ENCODE measurements around the gene GAL3ST1.
"Not testable (repeated sequence)": the region's sequence is repeated elsewhere in the genome, so short reads cannot be mapped to it uniquely, and the experiment has no call there.

Gene GAL3ST1

DNA sequence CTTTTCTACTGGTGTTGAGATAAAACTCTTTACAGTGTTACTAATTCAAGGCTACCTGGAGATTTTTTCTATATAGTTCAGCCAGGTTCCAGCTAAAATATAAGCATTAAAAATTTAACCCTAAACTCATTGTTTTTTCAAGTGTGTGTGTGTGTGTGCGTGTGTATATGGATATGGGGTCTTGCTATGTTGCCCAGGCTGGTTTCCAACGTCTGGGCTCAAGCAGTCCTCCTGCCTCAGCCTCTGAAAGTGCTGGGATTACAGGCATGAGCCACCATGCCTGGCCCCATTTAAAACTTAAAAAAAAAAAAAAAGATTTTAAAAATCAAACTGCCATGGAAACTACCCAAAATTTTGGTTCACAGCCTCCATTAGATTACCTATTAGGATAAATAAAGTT lies 21.7 kb upstream of the GAL3ST1 start:
- DNase-seq = no peak

DNA sequence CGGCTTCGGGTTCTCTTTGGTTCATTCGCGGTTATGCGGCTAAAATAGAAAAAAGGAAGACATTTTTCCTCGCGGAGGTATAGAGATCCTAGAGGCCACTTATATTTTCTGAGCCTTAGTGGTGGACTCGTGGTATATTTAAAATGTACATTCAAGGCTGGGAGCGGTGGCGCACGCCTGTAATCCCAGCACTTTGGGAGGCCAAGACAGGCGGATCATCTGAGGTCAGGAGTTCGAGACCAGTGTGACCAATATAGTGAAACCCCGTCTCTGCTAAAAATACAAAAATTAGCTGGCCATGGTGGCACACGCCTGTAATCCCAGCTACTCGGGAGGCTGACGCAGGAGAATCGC lies 17.9 kb upstream of the GAL3ST1 start:
- not testable (repeated sequence) for DNase-seq

DNA sequence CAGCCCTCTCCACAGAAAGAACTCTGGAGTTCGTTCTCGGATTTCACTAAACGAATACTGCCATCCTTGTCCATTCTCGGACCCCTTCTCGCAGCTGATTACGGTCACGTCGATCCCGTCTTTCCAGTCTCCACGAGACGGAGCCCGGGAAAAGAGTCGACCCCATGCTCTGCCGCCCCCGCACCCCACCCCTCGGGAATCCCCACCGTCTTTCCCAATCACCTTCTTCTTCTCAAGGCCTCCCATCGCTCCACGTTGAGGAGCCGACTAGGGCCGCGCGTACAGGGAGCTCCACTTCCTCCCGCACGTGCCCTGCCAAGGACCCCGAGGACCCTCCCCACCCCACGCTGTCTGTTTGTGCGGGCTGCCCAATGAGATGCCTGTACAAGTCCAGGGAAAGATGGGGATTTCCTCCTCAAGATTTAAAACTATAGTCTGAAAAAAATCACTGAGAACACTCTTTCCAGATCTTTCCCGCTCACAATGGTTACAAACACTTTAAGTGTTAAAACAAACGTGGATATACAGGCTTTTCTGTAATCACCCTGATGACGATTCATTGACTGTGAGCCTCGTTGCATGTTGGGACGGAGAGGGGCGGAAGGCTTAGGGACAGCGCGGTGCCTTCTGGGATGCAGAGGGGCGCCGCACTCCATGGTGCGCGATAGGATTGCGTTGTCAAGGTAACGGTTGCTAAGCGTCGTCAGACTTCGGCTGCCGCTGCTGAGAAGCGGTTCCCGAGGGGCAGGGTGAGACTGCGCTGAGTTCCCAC lies 17.3 kb upstream of the GAL3ST1 start, which contains the start of gene PES1:
Gene PES1, minus strand, starts transcription at position 323 of the 772 bp plus-strand sequence. Its CDS starts 77 bp downstream, at position 246.
- peak; percentile 99 for DNase-seq

DNA sequence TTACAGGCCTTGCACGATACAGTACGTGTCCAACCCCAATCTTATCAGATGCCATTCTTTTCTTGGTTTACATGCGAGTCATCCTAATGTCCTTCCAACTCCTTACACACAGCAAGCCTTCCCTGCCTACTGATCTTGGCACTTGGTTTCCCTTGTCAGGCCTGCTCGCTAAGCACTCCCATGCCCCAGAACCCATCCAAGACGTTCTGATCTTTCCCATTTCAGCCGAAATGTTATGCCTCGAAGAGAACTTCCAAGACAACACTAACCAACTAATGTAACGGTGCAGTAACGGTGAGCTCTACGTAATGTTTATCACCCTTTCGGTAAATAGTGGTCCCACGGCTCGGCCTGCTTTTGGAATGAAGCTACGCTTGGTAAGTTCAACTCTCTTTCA lies 16.7 kb upstream of the GAL3ST1 start:
- DNase-seq = no peak

DNA sequence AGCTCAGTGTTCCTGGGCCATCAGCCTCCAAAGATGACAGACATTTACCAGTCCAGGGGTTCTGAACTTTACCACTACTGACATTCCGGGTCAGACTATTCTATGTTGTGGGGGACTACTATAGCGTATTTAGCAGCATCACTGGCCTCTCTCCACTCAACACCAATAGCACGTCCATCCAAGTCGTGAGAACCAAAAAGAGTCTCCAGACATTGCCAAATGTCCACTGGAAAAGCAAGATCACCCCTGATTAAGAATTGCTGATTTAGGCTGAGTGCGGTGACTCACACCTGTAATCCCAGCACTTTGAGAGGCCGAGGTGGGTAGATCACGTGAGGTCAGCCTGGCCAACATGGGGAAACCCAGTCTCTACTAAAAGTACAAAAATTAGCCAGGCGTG lies 11.9 kb upstream of the GAL3ST1 start:
- DNase-seq = no peak

DNA sequence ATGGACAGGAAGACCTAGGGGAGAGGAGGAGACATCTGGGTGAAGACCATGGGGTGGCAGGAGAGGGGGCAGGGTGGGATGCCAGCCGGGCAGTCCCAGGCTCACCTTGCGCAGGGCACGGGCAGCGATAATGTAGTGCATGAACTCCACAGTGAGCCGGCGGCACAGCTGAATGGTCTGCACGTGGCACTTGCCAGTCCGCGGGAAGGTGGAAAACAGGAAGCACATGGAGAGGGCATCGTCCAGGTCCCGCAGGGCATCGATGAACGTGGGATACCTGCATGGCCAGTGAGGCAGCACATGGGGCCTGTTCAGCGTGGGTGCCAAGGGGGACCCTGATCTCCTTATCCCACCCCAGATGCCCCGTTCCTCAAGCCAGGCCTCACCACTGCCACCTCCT lies 10.0 kb upstream of the GAL3ST1 start:
- no peak for DNase-seq

DNA sequence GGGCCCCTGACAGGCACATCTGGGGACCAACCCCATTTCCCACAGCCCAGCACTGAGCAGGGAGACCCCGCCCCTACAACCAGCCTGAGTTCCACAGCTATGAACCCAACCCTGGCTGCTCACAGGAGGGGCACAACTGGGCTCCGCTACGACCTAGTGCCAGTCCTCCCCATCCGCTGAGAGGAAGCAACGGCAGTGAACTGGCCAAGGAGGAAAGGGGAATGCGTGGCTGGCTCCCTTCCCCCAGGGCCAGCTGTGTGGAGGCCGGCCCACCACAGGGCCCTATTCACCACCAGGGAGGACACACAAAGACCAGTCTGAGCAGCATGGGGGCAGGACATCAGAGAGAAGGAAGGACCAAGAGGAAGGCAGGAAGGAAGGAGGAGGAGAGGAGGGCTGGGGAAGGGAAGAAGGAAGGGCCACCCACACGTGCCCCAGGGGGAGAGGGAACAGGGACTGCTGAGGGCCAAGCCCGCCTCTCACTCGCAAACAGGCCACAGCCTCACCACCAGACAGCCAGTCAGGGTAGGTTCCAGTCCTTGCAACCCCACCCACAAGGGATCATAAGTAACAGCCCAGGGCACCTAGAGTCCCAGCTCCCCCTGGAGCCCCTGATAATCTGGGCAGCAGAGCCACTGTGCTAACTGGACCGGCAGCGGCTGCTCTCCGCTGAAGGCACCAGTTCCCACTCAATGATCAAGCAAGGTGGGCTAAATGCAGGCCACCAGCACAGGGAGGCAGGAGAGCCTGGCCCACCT lies 8.5 kb upstream of the GAL3ST1 start:
- no peak for DNase-seq

DNA sequence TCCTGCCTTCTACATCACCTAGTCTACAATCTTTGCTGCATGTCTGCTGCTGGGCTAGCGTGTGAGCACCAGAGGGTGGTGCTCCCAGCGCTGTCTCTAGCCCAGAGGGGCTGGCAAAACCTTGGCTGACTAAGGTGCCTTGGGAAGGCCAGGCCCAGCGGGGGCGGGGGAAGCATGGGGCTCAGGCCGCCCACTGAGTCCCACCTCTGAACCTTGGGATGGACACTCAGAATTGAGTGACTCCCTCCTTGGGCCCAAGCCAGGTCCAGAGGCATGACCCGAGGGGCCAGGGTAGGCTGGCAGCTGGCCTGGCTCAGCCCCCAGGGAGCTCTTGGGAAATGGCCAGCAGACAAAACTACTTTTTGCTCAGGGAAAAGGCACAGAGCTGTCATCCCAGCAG lies 7.6 kb upstream of the GAL3ST1 start:
- no peak for DNase-seq

DNA sequence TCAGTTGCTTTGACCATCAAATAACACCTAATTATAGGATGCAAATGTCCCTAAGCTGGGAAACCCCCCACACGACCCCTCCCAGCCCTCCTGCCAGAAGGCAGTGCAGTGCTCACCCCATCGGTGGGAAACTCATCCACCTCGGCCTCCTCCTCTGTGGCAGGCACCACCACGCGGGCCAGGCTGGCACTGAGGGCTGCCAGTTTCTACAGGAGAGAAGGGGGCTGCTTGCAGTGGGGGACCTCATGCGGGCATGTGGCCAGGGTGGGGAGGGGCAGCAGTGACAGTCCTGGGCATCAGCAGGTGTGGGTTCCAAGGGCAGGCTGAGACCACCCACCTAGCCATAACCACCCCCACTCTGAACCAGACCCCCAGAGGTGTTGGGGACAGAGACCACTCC lies 6.4 kb upstream of the GAL3ST1 start:
- DNase-seq = no peak

DNA sequence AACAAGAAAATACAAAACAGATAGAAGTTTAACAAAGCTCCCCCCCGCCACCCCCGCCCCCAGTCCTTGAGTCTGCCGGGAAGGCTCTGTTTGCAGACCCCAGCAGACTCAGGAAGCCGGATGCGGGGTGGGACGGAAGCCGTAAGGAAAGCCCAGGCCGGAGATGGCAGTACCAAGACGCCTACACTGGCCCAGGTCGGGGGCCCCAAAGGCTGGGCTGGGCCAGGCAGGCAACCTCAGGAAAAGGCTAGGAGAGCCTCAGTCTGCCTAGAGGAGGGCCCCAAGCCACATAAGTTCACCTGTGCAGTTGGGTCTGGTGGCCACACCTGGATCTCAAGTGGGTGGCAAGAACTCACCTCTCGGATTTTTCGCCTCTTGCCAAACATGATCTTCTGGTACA lies 4.0 kb upstream of the GAL3ST1 start:
- no peak for DNase-seq

DNA sequence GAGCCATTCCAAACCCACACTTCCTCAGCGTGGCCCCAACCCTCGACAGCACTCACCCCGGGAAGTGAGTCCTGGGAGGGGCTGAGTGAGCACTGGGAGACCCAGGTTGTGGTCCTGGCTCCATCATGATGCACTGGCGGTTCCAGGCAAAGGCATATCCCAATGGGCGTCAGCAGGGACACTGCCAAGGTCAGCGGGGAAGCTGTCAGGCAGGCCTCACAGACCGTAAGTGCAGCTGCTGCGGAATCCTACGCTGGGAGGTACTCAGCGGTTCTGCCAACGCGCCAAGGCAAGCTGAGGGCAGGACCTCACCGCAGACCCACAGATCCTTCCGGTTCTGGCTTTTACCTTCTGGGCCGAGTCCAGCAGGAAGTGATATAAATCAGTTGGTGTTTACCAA lies 1.4 kb upstream of the GAL3ST1 start:
- no peak for DNase-seq

DNA sequence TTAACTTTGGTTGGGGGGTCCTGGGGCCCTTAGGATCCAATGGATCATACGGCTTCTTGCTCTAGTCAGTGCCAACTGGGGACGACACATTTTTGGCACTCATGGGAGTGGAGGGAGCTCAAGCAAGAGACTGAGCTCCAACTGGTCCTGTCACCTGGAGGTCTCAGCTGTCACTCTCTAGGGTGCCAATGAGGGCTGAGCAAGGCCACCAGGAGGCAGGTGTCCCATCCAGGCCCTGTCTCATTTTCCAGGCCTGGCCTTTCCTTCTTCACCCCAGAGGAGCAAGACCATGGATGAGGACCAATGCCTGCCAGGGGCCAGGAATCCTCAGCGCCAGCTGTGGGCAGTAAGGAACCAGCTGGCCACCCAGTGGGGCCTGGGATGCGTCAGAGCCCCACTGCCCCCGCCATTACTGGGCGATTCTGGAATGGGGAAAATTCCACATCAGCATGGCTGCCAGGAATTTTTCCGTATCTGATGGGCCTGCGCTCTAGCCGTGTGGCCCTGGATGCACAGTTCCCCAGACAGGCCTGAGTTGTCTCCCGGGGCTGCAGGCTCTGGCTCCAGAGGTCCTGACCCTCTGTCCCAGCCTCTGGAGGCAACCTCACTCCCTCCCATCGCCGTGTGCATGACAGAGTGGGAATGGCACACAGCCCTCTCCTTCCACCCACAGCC lies 669 bp upstream of the GAL3ST1 start:
- no peak for DNase-seq

DNA sequence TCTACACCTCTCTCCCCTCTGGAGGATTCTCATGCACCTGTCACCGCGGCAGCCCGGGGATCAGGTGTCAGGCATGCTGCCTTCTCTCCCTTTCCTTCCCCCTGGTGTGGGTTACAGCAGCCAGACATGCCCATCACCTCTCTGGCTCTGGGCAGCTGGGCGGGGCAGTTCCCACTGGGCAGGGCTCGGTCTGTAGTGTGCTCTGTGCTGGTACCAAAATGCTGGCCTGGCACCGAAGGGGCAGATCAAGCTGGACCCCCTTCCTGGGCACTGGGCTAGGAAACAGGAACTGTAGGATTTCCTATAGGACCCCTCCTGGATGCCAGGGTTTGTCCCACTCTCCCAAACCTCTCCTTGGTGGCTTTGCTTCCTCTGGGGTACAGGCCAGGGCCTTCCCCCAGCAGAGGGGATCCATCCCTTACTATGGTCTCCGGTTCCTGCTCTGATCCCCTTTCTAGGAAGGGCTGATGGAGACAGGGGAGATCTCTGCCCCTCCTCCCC lies 821 bp downstream of the GAL3ST1 start:
- no peak for DNase-seq

DNA sequence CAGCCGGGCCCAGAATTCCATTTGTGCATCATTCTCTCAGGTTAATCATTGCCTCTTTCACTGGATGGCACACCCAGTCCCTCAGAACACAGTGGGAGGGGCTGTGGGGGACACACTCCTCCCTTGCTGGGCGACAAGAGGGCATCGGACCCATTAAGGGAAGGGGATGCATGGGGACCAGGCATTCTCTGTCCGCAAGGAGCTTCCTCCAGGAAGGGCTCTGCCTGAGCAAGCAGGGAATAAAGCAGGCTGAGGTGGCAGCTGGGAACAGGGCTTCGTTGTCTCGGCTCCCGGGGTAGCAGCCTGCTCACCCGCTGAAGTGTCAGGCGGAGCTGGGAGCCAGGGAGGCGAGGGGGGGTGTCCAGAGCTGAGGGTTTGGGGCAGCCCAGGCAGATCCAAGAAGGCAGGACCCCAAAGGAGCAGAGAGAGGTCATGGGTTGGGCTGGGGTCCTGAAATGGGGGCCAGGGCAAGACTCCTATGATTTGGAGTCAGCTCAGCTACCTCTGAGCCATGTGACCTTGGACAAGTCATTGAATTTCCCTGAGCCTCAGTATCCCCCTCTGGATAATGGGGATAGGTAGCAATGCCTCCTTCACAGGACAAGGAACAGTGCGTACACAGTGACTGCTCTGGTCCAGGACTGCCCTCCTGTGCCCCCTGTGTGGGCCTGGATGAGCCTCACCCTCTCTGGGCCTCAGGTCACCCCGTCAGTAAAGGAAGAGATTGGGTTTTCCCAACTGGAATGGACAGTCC lies 1.4 kb downstream of the GAL3ST1 start:
- DNase-seq = no peak

DNA sequence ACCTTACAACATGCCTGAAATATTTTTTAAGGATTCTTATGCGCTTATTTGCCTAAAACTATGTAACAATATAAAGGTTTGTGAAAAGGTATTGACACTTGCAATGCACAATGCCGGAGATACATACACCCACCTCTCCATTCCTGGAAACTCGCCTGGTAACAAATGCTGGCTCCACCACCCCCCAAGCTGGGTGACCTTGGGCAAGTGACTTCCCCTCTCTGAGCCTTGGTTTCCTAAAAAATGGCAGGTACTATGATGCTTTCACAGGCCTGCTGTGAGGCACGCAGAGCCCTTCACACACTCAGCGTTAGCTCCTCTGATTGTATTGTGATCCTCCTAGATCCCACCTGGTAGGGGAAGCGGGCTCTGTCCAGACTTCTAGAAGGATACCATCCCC lies 2.3 kb downstream of the GAL3ST1 start:
- DNase-seq = no peak

DNA sequence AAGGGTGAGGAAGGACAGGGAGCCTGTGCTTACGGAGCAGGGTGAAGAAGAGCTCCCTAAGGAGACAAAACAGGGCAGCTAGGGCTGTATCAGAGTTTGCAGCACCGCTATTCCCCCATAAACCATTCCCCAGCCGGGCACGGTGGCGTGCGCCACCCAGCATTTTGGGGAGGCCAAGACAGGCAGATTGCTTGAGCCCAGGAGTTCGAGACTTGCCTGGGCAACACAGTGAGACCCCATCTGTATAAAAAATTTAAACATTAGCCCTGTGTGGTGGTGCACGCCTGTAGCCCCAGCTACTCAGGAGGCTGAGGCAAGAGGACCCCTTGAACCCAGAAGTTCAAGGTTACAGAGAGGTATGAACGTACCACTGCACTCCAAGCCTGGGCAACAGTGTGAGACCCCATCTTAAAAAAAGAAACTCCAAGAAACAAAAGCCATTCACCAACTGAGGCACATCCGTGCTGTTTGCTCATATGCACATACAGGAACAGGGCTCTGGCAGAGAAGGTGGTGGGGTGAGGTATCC lies 4.7 kb downstream of the GAL3ST1 start:
- no peak for DNase-seq

DNA sequence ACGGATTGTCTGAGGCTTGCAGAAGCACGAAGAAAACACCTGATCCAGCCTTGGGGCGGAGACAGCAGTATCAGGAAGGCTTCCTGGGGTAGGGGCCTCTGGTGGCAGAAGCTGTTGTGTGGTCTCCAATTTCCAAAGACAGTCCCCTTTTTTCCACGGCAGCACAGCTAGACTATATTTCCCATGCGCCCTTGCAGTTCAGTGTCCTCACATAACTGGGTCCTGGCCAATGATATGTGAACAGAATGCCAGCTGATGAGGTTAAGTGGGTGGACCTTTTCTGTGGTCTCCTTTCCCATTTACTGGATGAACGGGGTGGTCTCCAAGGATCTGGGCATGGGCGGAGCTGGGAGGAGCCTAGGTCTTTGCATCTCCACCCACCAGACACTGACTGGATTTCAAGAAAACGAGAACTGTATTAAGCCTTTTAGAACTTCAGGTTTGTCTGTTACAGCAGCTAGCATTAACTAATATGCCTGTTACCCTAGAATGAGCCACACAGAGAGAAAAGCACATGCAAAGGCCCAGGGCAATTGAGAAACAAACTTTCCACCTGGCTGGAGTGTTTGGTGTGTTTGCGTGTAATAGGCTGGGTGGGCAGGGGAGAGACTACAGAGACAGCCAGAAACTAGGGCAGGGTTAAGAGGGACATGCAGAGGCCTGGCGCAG lies 6.2 kb downstream of the GAL3ST1 start:
- DNase-seq = no peak

DNA sequence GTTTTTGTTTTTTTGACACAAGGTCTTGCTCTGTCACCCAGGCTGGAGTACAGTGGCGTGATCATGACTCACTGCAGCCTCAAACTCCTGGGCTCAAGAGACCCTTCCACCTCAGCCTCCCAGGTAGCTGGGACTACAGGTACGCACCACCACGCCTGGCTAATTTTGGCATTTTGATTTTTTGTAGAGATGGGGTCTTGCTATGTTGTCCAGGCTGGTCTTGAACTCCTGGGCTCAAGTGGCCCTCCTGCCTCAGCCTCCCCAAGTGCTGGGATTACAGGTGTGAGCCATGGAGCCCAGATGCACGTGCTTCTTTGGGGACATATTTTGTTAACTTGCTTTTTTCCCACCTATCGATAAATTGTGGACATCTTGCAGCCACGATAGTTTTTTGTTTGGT lies 7.2 kb downstream of the GAL3ST1 start:
- not testable (repeated sequence) for DNase-seq

DNA sequence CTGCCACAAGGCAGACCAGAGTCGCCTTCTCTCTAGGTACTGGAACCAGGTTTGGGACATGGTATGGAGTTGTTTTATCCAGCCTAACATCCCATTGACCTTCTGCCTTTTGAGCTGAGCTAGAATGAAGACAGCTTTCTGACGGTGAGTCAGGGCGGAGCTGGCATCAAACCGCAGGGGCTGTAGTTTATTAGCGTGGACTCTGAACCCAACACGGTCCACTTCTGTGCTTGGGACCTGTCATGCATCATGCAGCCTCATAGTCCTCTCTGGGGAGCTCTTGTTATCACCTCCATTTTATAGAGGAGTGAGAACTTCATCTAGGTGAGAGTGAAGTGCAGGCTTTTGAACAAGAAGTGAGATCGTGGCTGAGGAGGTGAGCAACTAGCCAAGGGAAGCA lies 8.3 kb downstream of the GAL3ST1 start:
- DNase-seq = no peak

DNA sequence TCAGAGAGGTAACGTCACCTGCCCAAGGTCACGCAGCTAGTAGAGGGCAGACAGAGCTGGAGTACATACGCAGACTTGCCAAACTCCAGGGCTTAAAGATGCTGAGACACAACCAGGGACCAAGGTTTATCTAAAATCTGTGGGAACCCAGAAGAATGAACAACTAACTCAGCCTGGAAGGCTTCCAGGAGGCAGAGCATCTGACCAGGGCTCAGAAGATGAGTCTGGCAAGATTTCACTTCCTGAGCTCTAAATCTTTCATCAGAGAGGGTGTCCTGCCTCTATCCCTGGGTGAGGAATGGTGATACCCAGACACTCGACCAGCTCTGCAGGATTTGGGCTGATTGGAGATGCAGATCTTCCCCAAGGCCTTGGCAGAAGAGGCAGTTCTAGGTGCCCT lies 9.1 kb downstream of the GAL3ST1 start:
- DNase-seq = no peak

DNA sequence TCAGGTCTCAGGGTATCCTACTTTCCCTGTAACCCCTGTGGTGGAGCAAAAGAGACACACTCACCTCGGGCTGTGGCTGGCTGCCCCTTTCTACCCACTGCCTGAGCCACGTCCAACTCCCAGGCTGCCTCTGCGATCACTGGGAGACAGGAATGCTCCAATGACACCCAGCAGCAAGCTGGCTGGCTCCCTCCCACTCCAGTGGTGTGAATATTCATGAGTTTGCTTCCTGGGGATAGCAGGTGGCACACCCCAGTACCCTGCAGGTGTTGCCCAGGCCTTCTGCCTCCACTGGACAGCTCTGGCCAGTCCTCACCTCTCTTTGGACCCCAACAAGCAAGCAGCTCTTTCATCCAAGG lies 9.7 kb downstream of the GAL3ST1 start:
- no peak for DNase-seq

DNA sequence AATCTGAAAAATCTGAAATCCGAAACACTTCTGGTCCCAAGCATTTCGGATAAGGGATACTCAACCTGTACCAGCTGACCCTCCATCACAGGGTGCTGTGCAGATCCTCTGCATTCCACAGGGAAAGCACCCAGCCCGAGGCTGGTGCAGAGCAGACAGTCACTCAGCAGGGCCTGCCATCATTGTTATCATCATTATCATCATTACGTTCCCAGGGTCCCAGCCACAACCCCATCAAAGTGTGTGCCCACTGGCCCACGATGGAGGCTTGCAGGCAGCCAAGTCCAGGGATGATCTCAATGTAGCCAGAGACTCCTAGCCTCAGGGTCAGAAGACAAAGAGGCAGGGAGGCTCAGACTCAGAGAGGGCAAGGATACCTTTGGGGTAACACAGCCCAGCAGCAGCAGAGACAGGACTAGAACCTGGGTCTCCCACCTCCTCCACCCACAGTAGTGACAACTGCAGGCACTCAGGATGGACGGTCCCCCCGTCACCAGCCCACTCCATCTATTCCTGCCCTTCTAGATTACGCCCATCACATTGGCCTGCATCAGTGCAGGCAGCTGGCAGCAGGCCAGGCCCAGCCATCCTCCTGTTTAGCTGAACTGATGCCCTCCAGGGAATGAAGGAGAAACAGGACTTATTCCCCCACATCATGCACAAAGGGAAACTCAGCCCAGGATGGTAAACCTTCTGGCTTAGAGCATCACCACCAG lies 10.3 kb downstream of the GAL3ST1 start:
- no peak for DNase-seq
